Trophoblast cell (in vitro differentiated cells and primary cell): Measurements from ENCODE around the gene NRG2.
A peak's percentile ranks its signal among the peaks of the same experiment; 100 is the strongest.

Source experiments
- DNase-seq, 2 donors: peaks; one replicate each; pipeline ENCODE4 v3.0.0-alpha.2; 2016
- H2AFZ ChIP-seq: 2 replicates; pipeline ENCODE4 v1.6.1; 2013; ENCODE audit warnings: low read length, moderate library complexity, mild to moderate bottlenecking; ENCODE audit not compliant: insufficient read depth, poor library complexity
- H2AK5ac ChIP-seq: 2 replicates; pipeline ENCODE4 v1.6.1; 2013; ENCODE audit warnings: mild to moderate bottlenecking, low read length
- H2BK120ac ChIP-seq: 2 replicates; pipeline ENCODE4 v1.6.1; 2013; ENCODE audit warnings: low read length, mild to moderate bottlenecking, moderate library complexity; ENCODE audit not compliant: insufficient read depth, poor library complexity
- H2BK12ac ChIP-seq: 2 replicates; pipeline ENCODE4 v1.6.1; 2013; ENCODE audit warnings: mild to moderate bottlenecking, low read length, moderate library complexity
- H2BK5ac ChIP-seq: 2 replicates; pipeline ENCODE4 v1.6.1; 2013; ENCODE audit warnings: low read length, low read depth, moderate library complexity, mild to moderate bottlenecking; ENCODE audit not compliant: poor library complexity
- H3K14ac ChIP-seq: 2 replicates; pipeline ENCODE4 v1.6.1; 2013; ENCODE audit warnings: mild to moderate bottlenecking, low read length
- H3K18ac ChIP-seq: 2 replicates; pipeline ENCODE4 v1.6.1; 2013; ENCODE audit warnings: mild to moderate bottlenecking, low read length
- H3K23ac ChIP-seq: 2 replicates; pipeline ENCODE4 v1.6.1; 2013; ENCODE audit warnings: low read length
- H3K27ac ChIP-seq: 2 replicates; pipeline ENCODE4 v1.5.1; 2013; ENCODE audit warnings: low read depth, mild to moderate bottlenecking, inconsistent platforms, low read length, moderate library complexity
- H3K27me3 ChIP-seq: 2 replicates; pipeline ENCODE4 v1.6.1; 2013; ENCODE audit warnings: inconsistent platforms, mild to moderate bottlenecking, low read length, moderate library complexity; ENCODE audit not compliant: insufficient read depth
- H3K36me3 ChIP-seq, 2 experiments: 1 replicate in 1 of 2; 2 replicates in 1 of 2; pipeline ENCODE4 v1.6.1; 2013; ENCODE audit warnings: low read length in 2 of 2, mild to moderate bottlenecking in 2 of 2, moderate library complexity in 1 of 2; ENCODE audit not compliant: insufficient read depth in 2 of 2, control insufficient read depth in 1 of 2
- H3K4ac ChIP-seq: 2 replicates; pipeline ENCODE4 v1.6.1; 2013; ENCODE audit warnings: low read depth, mild to moderate bottlenecking, low read length, moderate library complexity
- H3K4me1 ChIP-seq, 2 experiments: 1 replicate in 1 of 2; 2 replicates in 1 of 2; pipeline ENCODE4 v1.6.1; 2013; ENCODE audit warnings: low read length in 2 of 2, mild to moderate bottlenecking in 2 of 2, moderate library complexity in 1 of 2; ENCODE audit not compliant: insufficient read depth in 2 of 2, control insufficient read depth in 1 of 2
- H3K4me2 ChIP-seq: 2 replicates; pipeline ENCODE4 v1.6.1; 2013; ENCODE audit warnings: inconsistent platforms, mild to moderate bottlenecking, low read length, moderate library complexity
- H3K4me3 ChIP-seq: 2 replicates; pipeline ENCODE4 v1.5.1; 2013; ENCODE audit warnings: mild to moderate bottlenecking, low read depth, low read length, inconsistent platforms
- H3K79me1 ChIP-seq: one replicate; pipeline ENCODE4 v1.6.1; 2013; ENCODE audit warnings: low read length
- H3K79me2 ChIP-seq: 2 replicates; pipeline ENCODE4 v1.6.1; 2013; ENCODE audit warnings: low read length, mild to moderate bottlenecking; ENCODE audit not compliant: control insufficient read depth, insufficient read depth, poor library complexity
- H3K9ac ChIP-seq: 2 replicates; pipeline ENCODE4 v1.6.1; 2013; ENCODE audit warnings: mild to moderate bottlenecking, low read length
- H3K9me3 ChIP-seq: 2 replicates; pipeline ENCODE4 v1.6.1; 2013; ENCODE audit warnings: low read depth, mild to moderate bottlenecking, control low read depth, inconsistent platforms, low read length; ENCODE audit not compliant: insufficient read depth
- H4K12ac ChIP-seq: 2 replicates; pipeline ENCODE4 v1.6.1; 2013; ENCODE audit warnings: low read depth, mild to moderate bottlenecking, low read length, moderate library complexity
- H4K8ac ChIP-seq: 2 replicates; pipeline ENCODE4 v1.6.1; 2013; ENCODE audit warnings: low read depth, mild to moderate bottlenecking, low read length, moderate library complexity
- H4K91ac ChIP-seq: one replicate; pipeline ENCODE4 v1.6.1; 2013; ENCODE audit warnings: low read depth, mild to moderate bottlenecking, low read length, moderate library complexity
- WGBS: extraction: QIAGEN DNeasy Blood & Tissue Kit; methylation state at CpG from one replicate; pipeline ENCODE4 v1.1.7; 2013; ENCODE audit warnings: missing lambda C conversion rate; ENCODE audit not compliant: insufficient read length, insufficient coverage; ENCODE audit errors: extremely low coverage; 5-methylcytosine and 5-hydroxymethylcytosine counted together

The NRG2 gene

GRCh38 chr5:139982157-139982974, 60.7 kb downstream of the NRG2 start:
- no peak overlapping the region for H3K4me2 ChIP-seq
- no CpG with 5 or more reads among the region's 15 CpGs for WGBS
- no peak overlapping the region for H4K12ac ChIP-seq

DNA sequence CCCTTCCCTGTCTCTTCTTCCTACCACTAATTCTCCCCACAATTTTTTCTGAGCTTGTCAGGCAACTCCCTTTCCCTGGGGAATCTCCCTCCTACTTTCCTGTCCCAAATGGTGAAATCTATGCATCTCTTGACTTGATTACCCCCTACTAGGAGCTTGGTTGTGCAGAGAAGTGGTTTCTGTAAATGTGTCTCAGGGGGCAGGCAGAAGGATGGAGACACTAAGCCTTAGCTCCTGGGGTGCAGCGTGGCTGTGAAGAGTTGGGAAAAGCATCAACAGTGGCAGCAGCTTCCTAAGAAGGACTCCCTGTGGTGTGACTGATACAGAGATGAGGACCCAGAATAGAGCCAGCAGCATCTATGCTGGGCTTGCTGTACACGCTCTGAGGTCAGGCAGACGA, 62.3 kb downstream of the NRG2 start:
- H3K4ac ChIP-seq, result no peak overlapping the region
- no peak overlapping the region for H3K4me3 ChIP-seq
- H2AK5ac ChIP-seq, result no peak overlapping the region
- H3K79me1 ChIP-seq, result no peaks in the 10 kb centered on the region
- no peak overlapping the region for H4K12ac ChIP-seq
- no peak overlapping the region for H4K91ac ChIP-seq
- no peaks in the 10 kb centered on the region for H3K79me2 ChIP-seq
- H2BK120ac ChIP-seq, result no peak overlapping the region
- H2BK12ac ChIP-seq, result no peak overlapping the region
- peaks cover 4 to 12% of the 10 kb centered on the region in 2 experiments for H3K4me1 ChIP-seq
- H3K18ac ChIP-seq, result no peak overlapping the region
- H2AFZ ChIP-seq, result no peak overlapping the region
- no peak for DNase-seq
- no peaks in the 10 kb centered on the region for H3K36me3 ChIP-seq
- H3K23ac ChIP-seq, result no peak overlapping the region
- peaks cover 2% of the 10 kb centered on the region for H3K9me3 ChIP-seq
- H3K4me2 ChIP-seq, result no peak overlapping the region
- H3K14ac ChIP-seq, result no peak overlapping the region
- no peak overlapping the region for H3K27ac ChIP-seq
- H4K8ac ChIP-seq, result no peak overlapping the region
- no peaks in the 10 kb centered on the region for H3K27me3 ChIP-seq
- no peak overlapping the region for H2BK5ac ChIP-seq
- H3K9ac ChIP-seq, result no peak overlapping the region
- no CpG with 5 or more reads among the region's 3 CpGs for WGBS

More at GRCh38 chr5:139982157-139982974, 60.7 kb downstream of the NRG2 start:
- no peaks in the 10 kb centered on the region for H3K79me2 ChIP-seq
- H4K8ac ChIP-seq, result no peak overlapping the region
- H2AFZ ChIP-seq, result no peak overlapping the region
- no peak overlapping the region for H2BK12ac ChIP-seq
- no peak overlapping the region for H3K4me3 ChIP-seq
- no peak overlapping the region for H3K4ac ChIP-seq
- H2BK5ac ChIP-seq, result no peak overlapping the region
- no peak overlapping the region for H3K18ac ChIP-seq
- no peak overlapping the region for H2AK5ac ChIP-seq
- no peak overlapping the region for H4K91ac ChIP-seq
- H2BK120ac ChIP-seq, result no peak overlapping the region
- H3K27me3 ChIP-seq, result no peaks in the 10 kb centered on the region
- no peak overlapping the region for H3K23ac ChIP-seq
- peaks cover 4 to 12% of the 10 kb centered on the region in 2 experiments for H3K4me1 ChIP-seq
- no peak overlapping the region for H3K27ac ChIP-seq
- peaks cover 2% of the 10 kb centered on the region for H3K9me3 ChIP-seq
- peak in 1 of 2 donors; percentile 25 for DNase-seq
- H3K79me1 ChIP-seq, result no peaks in the 10 kb centered on the region
- H3K14ac ChIP-seq, result no peak overlapping the region
- H3K36me3 ChIP-seq, result no peaks in the 10 kb centered on the region
- H3K9ac ChIP-seq, result no peak overlapping the region

GRCh38 chr5:139979943-139980342, 63.2 kb downstream of the NRG2 start:
- Histone ChIP-seq H2BK5ac (no peak overlapping the region), H4K8ac (no peak overlapping the region), H2BK120ac (no peak overlapping the region), H3K4me1 (peaks cover 4 to 12% of the 10 kb centered on the region in 2 experiments), H3K79me1 (no peaks in the 10 kb centered on the region), H2AK5ac (no peak overlapping the region), H3K4me2 (no peak overlapping the region), H3K36me3 (no peaks in the 10 kb centered on the region), H3K9me3 (peaks cover 2% of the 10 kb centered on the region), H2AFZ (no peak overlapping the region), H3K79me2 (no peaks in the 10 kb centered on the region), H4K12ac (no peak overlapping the region), H3K4me3 (no peak overlapping the region), H3K27ac (no peak overlapping the region), H2BK12ac (no peak overlapping the region), H3K9ac (no peak overlapping the region), H3K27me3 (no peaks in the 10 kb centered on the region), H3K18ac (no peak overlapping the region), H3K23ac (no peak overlapping the region), H3K14ac (no peak overlapping the region), H4K91ac (no peak overlapping the region), H3K4ac (no peak overlapping the region)
- no CpG with 5 or more reads among the region's 2 CpGs for WGBS
- no peak for DNase-seq

DNA sequence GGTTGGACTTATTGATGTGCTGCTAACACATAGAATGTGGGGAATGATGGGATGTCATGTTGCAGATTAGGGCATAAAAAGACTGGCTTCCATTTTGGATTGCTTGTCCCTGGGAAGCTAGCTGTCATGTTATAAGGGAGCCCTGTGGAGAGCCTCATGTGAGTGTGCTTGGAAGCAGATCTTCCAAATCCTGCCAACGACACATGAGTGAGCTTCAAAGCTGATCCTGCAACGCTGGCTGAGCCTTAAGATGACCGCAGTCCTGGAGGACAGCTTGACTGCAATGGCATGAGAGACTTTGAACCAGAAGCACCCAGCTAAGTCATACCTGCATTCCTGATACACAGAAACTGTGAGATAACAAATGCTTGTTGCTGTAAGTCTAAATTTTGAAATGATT, 63.6 kb downstream of the NRG2 start:
- H3K9me3 ChIP-seq, result peaks cover 2% of the 10 kb centered on the region
- no peak overlapping the region for H3K4ac ChIP-seq
- H3K4me3 ChIP-seq, result no peak overlapping the region
- H2BK5ac ChIP-seq, result no peak overlapping the region
- no peak overlapping the region for H3K14ac ChIP-seq
- no peaks in the 10 kb centered on the region for H3K36me3 ChIP-seq
- no peak overlapping the region for H3K23ac ChIP-seq
- H3K79me1 ChIP-seq, result no peaks in the 10 kb centered on the region
- no peak overlapping the region for H2AK5ac ChIP-seq
- H2BK120ac ChIP-seq, result no peak overlapping the region
- no CpG with 5 or more reads among the region's 3 CpGs for WGBS
- H3K18ac ChIP-seq, result no peak overlapping the region
- H3K4me2 ChIP-seq, result no peak overlapping the region
- DNase-seq, result no peak
- no peak overlapping the region for H3K9ac ChIP-seq
- H3K27ac ChIP-seq, result no peak overlapping the region
- no peaks in the 10 kb centered on the region for H3K79me2 ChIP-seq
- H4K8ac ChIP-seq, result no peak overlapping the region
- no peak overlapping the region for H4K12ac ChIP-seq
- no peak overlapping the region for H2BK12ac ChIP-seq
- no peak overlapping the region for H4K91ac ChIP-seq
- H3K27me3 ChIP-seq, result no peaks in the 10 kb centered on the region
- no peak overlapping the region for H2AFZ ChIP-seq
- H3K4me1 ChIP-seq, result peaks cover 4 to 12% of the 10 kb centered on the region in 2 experiments
